DOHH2 (cell line): ENCODE results near the gene PPP2R2C.

ENCODE experiments used
- CTCF ChIP-seq: fragments of 200-600 bp; sonication (generic); IDR thresholded peaks from one replicate; pipeline ENCODE4 v1.5.1; 2014; ENCODE audit warnings: antibody characterized with exemption, mild to moderate bottlenecking, low read depth, low read length; ENCODE audit not compliant: poor library complexity, severe bottlenecking
- EZH2phosphoT487 ChIP-seq: fragments of 200-600 bp; sonication (generic); IDR thresholded peaks from 2 replicates; pipeline ENCODE4 v1.6.1; 2017; ENCODE audit warnings: borderline replicate concordance, mild to moderate bottlenecking, antibody characterized with exemption, low read length, moderate library complexity, mixed read lengths

DNA sequence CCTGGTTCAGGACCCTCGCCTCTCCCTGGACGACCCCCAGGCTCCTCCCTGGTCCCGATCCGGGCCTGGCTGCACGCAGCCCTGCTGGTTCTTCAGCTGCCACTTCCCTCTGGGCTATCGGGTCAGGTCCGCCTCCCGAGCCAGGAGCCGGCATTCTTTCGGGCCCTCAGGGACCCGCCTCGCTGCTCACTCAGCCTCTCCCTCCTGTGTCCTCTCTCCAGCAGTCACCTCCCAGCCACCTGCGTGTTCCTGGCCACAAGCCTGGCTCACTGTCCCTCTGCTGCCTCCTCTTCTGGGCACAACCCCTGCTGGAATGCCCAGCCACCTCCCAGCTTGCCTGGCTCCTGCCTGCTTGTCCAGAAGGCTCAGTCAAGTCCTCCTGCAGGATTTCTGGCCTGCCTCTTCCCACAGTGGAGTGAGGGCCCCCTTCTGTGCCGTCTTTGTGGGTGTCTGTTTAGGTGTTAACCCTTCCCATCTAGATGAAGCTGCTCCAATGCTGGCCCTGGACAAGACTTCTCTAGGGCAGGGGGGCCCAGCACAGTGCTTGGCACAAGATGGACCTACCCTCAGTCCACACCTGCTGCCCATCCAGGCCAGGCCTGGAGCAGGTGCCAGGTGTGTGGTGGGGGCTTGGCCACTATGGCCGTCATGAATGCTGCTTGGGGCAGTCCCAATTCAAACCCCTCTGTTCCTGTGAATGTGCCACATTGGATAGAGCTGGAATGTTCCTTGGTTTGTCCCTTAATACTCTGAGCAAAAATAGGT is 200.5 kb downstream of the PPP2R2C start:
- no peak for TF ChIP-seq CTCF
- TF ChIP-seq EZH2phosphoT487: no peak
